Inflammatory macrophage treated with lipopolysaccharide for 4 hours (primary cell): Measurements from ENCODE around the gene AGR2.
"Not testable (repeated sequence)": the region's sequence is repeated elsewhere in the genome, so short reads cannot be mapped to it uniquely, and the experiment has no call there.

Experiments used
- DNase-seq: peaks from one replicate; pipeline ENCODE4 v3.0.0-alpha.2; 2020

Gene AGR2

DNA sequence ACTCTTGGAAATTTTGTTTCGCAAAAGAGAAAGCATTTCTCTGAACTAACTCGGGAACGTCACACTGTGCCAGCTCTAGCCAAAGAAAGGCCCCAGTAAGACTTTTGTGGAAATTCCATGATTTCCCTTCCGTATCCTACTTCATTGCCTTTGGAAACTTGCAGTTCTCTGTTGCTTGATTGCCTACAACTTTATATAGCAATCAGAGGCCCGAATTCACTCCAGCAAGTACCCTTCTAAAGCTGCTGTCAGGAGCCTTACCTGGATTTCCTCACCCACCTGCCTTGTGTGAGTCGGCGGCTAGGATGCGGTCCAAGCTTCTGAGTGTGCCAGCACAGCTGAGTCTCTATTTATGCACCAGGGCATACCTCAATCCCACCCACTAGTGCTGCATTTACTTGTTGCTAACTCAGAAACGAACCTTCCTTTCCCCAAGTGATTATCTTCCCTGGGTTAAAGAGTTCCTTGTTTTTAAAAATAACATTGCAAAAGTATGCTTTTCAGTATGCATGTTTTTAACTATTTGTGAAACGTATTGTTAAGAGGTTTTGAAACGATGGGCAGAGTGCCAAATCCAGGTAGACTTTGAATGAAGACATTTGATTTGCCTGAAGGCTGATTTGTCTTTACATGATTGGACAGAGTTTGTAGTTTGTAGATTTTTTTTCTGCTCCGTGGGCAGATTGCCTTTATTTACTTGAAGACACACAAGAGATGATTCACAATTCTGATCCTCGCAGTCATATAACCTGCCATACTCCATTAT, at the start of gene AGR2:
AGR2 (minus strand) TSS at position 326 of the 766 bp plus-strand sequence. CDS start 3,203 bp downstream, outside the sequence.
- DNase-seq = no peak

GRCh38 chr7:16853189-16853588, 48.4 kb upstream of the AGR2 start:
- DNase-seq = not testable (repeated sequence)

- peak; percentile 53 for DNase-seq
Measured at GRCh38 chr7:16851829-16852228, 47.0 kb upstream of the AGR2 start.

- DNase-seq = no peak
Measured at GRCh38 chr7:16850614-16851466, 46.0 kb upstream of the AGR2 start.

- DNase-seq = no peak
Measured at GRCh38 chr7:16849296-16850148, 44.7 kb upstream of the AGR2 start.

GRCh38 chr7:16847381-16847860, 42.6 kb upstream of the AGR2 start:
- DNase-seq = no peak

DNA sequence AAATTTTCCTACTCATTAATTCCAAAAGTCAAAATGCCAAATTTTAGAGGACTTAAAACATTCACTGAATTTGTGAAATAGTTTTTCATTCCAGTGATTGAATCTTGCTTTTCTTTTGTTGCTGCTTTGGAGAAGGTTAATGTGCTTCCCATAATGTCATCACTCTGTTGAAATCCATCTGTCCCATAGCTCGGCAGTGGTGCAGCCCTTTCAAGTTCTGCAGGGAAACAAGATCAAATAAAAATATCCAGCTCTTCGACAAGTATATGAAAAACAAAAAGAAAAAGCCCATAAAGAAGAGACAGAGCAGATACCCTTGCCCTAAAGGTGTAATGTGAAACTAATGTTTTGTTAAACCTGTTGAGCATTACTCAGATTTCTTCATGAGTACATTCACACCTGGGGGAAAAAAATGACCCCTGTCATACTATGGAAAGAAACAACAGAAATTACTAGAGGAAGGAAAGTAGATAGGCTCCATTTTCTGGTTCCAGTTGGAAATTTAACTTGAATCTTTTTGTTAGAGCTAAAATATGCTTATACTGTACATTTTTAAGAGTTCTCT, 41.9 kb upstream of the AGR2 start:
- no peak for DNase-seq

DNA sequence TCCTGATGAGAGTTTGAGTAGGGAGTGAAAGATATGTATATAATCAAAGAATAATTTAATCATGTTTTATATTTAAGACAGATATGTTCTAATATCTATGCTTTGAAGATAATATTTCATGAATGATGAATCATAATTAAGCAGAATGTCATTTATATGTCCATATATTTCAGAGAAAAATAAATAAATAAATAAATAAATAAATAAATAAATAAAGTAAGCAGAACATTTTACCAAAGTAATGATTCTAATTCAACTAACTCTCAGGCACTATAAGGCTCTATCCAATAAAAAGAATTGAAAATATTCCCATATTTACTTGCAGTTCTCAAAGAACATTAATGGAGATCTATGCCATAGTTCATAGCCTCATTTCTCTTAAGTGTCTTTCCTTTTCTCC, 40.9 kb upstream of the AGR2 start:
- no peak for DNase-seq

- DNase-seq = no peak
Measured at GRCh38 chr7:16841681-16842080, 36.9 kb upstream of the AGR2 start.

DNA sequence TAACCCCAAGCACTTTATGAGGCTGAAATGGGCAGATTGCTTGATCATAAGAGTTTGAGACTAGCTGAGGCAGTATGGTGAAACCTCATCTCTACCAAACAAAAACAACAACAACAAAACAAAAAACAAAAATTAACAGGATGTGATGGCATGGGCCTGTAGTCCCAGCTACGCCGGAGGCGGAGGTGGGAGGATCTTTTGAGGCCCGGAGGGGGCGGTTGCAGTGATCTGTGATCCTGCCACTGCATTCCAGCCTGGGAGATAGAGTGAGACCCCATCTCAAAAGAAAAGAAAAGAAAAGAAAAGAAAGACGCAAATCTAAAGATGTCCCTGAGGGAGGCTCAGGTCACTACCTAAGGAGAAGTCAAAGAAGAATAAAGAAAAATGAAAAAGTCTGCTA, 35.3 kb upstream of the AGR2 start:
- DNase-seq = no peak

DNA sequence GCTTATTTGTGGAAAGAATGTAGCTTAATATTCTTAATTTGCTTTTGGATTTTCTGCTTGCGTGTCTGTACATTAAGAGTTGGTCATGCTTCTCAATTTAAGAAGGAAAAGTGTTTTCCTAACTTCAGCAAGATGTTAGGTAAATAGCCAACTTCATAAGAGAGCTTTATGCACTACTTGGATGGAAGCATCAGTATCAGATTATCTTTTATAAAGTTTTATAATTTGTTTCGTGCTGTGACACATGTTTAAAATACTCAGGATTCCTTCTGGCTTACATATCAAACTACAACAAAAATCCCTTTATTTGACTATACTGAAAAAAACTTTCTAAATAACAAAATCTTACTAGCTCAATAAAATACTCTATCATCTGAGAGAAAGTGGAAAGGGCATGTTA, 34.8 kb upstream of the AGR2 start:
- DNase-seq = no peak

GRCh38 chr7:16838891-16839290, 34.1 kb upstream of the AGR2 start:
- no peak for DNase-seq

DNA sequence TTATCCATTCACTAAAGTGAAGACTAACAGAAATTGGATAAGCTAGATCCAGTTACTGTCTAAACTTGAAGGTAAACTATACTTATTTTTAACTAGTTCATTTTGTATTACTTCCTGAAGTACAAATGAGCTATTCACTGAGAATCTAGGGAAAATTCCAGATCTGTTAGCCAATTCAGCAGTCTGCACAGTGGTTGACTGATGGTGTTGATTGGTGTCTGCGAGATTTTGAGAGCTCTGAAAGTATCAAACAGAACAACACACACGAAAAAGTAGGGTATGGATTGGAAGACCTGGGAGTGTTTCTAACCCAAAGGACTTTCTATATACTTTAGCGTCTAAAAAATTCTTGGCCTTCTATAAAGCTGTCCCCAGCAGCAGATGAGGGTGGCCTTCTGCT, 33.6 kb upstream of the AGR2 start:
- DNase-seq = no peak

DNA sequence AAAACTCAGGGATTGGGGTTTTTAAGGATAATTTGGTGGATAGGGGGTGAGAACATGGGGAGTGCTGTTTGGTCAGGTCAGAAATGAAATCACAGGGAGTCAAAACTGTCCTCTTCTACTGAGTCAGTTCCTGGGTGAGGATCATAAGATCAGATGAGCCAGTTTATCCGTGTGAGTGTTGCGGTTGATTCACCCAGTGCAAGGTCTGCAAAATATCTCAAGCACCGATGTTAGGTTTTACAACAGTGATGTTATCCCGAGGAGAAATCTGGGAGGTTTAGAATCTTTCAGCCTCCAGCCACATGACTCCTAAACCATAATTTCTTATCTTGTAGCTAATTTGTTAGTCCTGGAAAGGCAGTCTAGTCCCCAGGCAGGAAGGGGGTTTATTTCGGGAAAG, 31.7 kb upstream of the AGR2 start:
- DNase-seq = no peak

- DNase-seq = no peak
Measured at GRCh38 chr7:16833373-16833772, 28.6 kb upstream of the AGR2 start.

DNA sequence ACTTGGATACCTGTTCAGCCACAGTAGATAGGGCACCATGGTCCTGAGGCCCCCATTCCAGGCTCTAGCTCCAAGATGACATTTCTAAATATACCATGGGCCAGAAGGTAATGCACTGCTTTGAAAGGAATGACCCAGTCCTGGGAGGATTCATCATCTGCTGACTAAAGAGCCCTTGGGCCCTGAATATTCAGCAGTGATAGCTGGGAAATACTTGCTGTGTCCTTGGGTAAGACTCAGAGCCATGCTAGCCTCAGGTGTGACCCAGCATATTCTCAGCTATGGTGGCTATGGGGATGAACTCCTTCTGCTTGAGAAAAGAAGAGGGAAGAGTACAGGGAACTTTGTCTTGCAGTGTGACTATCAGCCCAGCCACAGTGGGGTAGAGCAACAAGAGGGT, 21.3 kb upstream of the AGR2 start:
- DNase-seq = no peak

- DNase-seq = no peak
Measured at GRCh38 chr7:16822029-16822428, 17.2 kb upstream of the AGR2 start.

GRCh38 chr7:16818732-16819131, 13.9 kb upstream of the AGR2 start:
- DNase-seq = no peak

DNA sequence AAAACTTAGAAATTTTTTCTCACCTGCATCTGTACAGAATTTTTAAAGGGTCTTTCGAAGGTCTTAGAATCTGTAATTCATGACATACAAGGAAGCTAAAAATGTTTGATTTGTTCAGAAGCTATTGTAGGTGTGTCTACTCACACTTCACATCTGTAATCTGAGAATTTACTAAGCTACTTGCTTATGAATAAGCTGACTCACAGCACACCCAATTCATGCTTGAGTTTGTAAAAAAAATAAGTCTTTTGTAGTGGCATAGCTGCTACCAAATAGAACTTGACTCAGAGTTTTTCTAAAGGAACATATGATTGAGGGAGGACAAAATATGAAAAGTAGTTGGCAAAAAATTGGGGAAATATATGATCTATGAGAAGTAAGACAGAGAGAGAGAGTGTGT, 12.7 kb upstream of the AGR2 start:
- no peak for DNase-seq

DNA sequence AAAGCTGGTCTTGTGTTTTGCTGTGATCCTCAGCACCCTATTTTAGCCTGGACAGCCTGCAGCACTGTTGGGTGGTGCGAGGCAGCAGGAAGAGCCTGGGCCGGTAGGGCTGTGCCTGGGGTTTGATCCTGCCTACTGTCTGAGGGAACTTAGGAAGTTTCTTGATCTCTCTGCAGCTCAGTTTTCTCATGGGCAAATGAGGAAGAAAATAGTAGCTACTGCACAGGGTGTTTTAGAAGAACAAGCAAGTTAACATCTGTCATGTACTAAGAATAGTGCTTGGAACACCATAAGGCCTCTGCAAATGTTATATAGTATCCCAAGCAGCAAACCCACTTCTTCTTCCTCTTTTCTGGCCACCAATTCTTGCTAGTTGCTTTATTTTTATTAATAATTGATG, 12.0 kb upstream of the AGR2 start:
- peak; percentile 37 for DNase-seq

- no peak for DNase-seq
Measured at GRCh38 chr7:16815001-16815400, 10.2 kb upstream of the AGR2 start.

DNA sequence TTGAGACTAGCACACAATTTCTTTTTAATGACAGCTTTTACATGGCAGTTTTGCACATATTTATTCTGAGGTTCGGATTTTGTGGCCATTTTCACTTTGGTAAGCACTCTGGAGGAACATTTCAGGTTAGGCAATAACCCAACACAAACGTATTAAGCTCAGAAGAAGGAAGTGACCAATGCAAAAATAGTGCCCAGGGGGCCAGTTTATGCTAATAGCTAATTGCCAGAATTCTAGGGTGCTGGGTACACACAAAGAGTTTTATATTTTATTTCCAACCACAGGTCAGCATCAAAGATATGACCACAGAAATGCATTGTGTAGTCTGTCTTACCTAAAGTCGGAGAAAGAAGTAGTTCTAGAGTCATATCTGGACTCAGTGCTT, 8.4 kb upstream of the AGR2 start:
- peak; percentile 31 for DNase-seq
